Nephron (organoid): ENCODE results near the gene TMEM63C.

ENCODE experiments used
- H3K27ac Mint-ChIP-seq, 3 experiments: 2 replicates each; pipeline ENCODE4 v1.8.0; 2020; ENCODE audit warnings: mixed read lengths in 3 of 3, mild to moderate bottlenecking in 2 of 3, moderate library complexity in 1 of 3
- H3K27me3 Mint-ChIP-seq: 2 replicates; pipeline ENCODE4 v1.8.0; 2021; ENCODE audit warnings: low read depth, mild to moderate bottlenecking, moderate library complexity, mixed read lengths
- H3K36me3 Mint-ChIP-seq: 2 replicates; pipeline ENCODE4 v1.8.0; 2020; ENCODE audit warnings: low read depth, mixed read lengths
- H3K4me1 Mint-ChIP-seq: 2 replicates; pipeline ENCODE4 v1.8.0; 2020; ENCODE audit warnings: mixed read lengths
- H3K4me3 Mint-ChIP-seq, 3 experiments: 2 replicates each; pipeline ENCODE4 v1.8.0; 2020; ENCODE audit warnings: mild to moderate bottlenecking in 3 of 3, mixed read lengths in 3 of 3, moderate library complexity in 2 of 3
- H3K9me3 Mint-ChIP-seq: 2 replicates; pipeline ENCODE4 v1.8.0; 2020; ENCODE audit warnings: mixed read lengths
- CTCF ChIP-seq, 3 experiments: fragments of 200-600 bp; sonication (generic); IDR thresholded peaks; one replicate each; pipeline ENCODE4 v1.5.0; 2021; ENCODE audit warnings: antibody characterized with exemption in 3 of 3; ENCODE audit not compliant: unreplicated experiment in 3 of 3

The TMEM63C gene

GRCh38 chr14:77187649-77188012 lies 6.0 kb downstream of the TMEM63C start:
- no peak for TF ChIP-seq CTCF (IDR thresholded peaks at IDR 0.05; ENCODE audit: unreplicated experiment in 3 of 3)
- no peaks in the 10 kb centered on the region for H3K9me3 Mint-ChIP-seq
- peaks cover 32% of the 10 kb centered on the region for H3K27me3 Mint-ChIP-seq
- peaks cover 17% of the 10 kb centered on the region for H3K4me1 Mint-ChIP-seq
- H3K36me3 Mint-ChIP-seq: no peaks in the 10 kb centered on the region
- no peak overlapping the region for H3K27ac Mint-ChIP-seq
- no peak overlapping the region for H3K4me3 Mint-ChIP-seq

- Mint-ChIP-seq H3K4me3 (no peak overlapping the region), H3K9me3 (no peaks in the 10 kb centered on the region), H3K36me3 (no peaks in the 10 kb centered on the region), H3K27me3 (peaks cover 18% of the 10 kb centered on the region), H3K27ac (no peak overlapping the region), H3K4me1 (peaks cover 12% of the 10 kb centered on the region)
- no peak for TF ChIP-seq CTCF (IDR thresholded peaks at IDR 0.05; ENCODE audit: unreplicated experiment in 3 of 3)
These were observed 7.9 kb downstream of the TMEM63C start for GRCh38 chr14:77189479-77189878.

GRCh38 chr14:77190977-77191376 lies 9.4 kb downstream of the TMEM63C start:
- Mint-ChIP-seq H3K9me3 (no peaks in the 10 kb centered on the region), H3K27ac (no peak overlapping the region), H3K27me3 (peaks cover 18% of the 10 kb centered on the region), H3K4me1 (peaks cover 12% of the 10 kb centered on the region), H3K4me3 (no peak overlapping the region), H3K36me3 (no peaks in the 10 kb centered on the region)
- no peak for TF ChIP-seq CTCF (IDR thresholded peaks at IDR 0.05; ENCODE audit: unreplicated experiment in 3 of 3)

- Mint-ChIP-seq H3K27me3 (peaks cover 25% of the 10 kb centered on the region), H3K4me1 (peaks cover 12% of the 10 kb centered on the region), H3K9me3 (no peaks in the 10 kb centered on the region), H3K36me3 (no peaks in the 10 kb centered on the region), H3K4me3 (no peak overlapping the region), H3K27ac (no peak overlapping the region)
- TF ChIP-seq CTCF (IDR thresholded peaks at IDR 0.05; ENCODE audit: unreplicated experiment in 3 of 3): no peak
These were observed 13.1 kb downstream of the TMEM63C start for GRCh38 chr14:77194706-77195105.

- no peaks in the 10 kb centered on the region for H3K9me3 Mint-ChIP-seq
- peaks cover 18% of the 10 kb centered on the region for H3K27me3 Mint-ChIP-seq
- no peak overlapping the region for H3K4me3 Mint-ChIP-seq
- H3K4me1 Mint-ChIP-seq: peaks cover 16% of the 10 kb centered on the region
- TF ChIP-seq CTCF (IDR thresholded peaks at IDR 0.05; ENCODE audit: unreplicated experiment in 3 of 3): no peak
- no peaks in the 10 kb centered on the region for H3K36me3 Mint-ChIP-seq
- no peak overlapping the region for H3K27ac Mint-ChIP-seq
These were observed 14.2 kb downstream of the TMEM63C start for GRCh38 chr14:77195766-77196165.

GRCh38 chr14:77197988-77198387 lies 16.4 kb downstream of the TMEM63C start:
- Mint-ChIP-seq H3K36me3 (no peaks in the 10 kb centered on the region), H3K4me3 (no peak overlapping the region), H3K27ac (no peak overlapping the region), H3K27me3 (peaks cover 28% of the 10 kb centered on the region), H3K4me1 (peaks cover 30% of the 10 kb centered on the region), H3K9me3 (no peaks in the 10 kb centered on the region)
- no peak for TF ChIP-seq CTCF (IDR thresholded peaks at IDR 0.05; ENCODE audit: unreplicated experiment in 3 of 3)
